ENCODE measurements around the gene TRABD2B. TPM values are rescaled to one million over a fixed set of nuclear protein-coding genes. Genes with fewer than 3 reads are reported as not detected.
"Not testable (repeated sequence)": the region's sequence is repeated elsewhere in the genome, so short reads cannot be mapped to it uniquely, and the experiment has no call there.

The TRABD2B gene
- total RNA-seq, 1 donor from 2014 or later = 0.89 TPM

GRCh38 chr1:47962750-47963492, 34.3 kb downstream of the TRABD2B start:
- Histone ChIP-seq H3K9ac (ENCODE audit: low read length) (no peak overlapping the region), H3K4me2 (ENCODE audit: low read length) (no peak overlapping the region), H3K27me3 (ENCODE audit: insufficient read depth, low read length) (no peaks in the 10 kb centered on the region), H3K79me2 (ENCODE audit: insufficient read depth, low read length) (no peaks in the 10 kb centered on the region), H3K4me1 (ENCODE audit: insufficient read depth, low read length) (no peaks in the 10 kb centered on the region), H3K4me3 (ENCODE audit: insufficient read depth, low read depth, low read length) (no peak overlapping the region), H3K9me3 (ENCODE audit: insufficient read depth, low read depth, low read length) (no peaks in the 10 kb centered on the region), H2AFZ (ENCODE audit: low read depth, low read length) (no peak overlapping the region), H3K27ac (ENCODE audit: low read depth, low read length) (no peak overlapping the region), H3K36me3 (ENCODE audit: insufficient read depth, low read length) (no peaks in the 10 kb centered on the region), H4K20me1 (ENCODE audit: insufficient read depth, low read length) (no peaks in the 10 kb centered on the region)
- H3K27ac Mint-ChIP-seq (ENCODE audit: unreplicated experiment) = no peak overlapping the region
- no peak for DNase-seq (ENCODE audit: low read depth)
- peaks cover 6% of the 10 kb centered on the region for H3K4me1 Mint-ChIP-seq (ENCODE audit: low read depth, unreplicated experiment)
- H3K9me3 Mint-ChIP-seq (ENCODE audit: unreplicated experiment) = peaks cover 7% of the 10 kb centered on the region
- no peaks in the 10 kb centered on the region for H3K36me3 Mint-ChIP-seq (ENCODE audit: low read depth, unreplicated experiment)
- H3K27me3 Mint-ChIP-seq (ENCODE audit: low read depth, unreplicated experiment) = no peaks in the 10 kb centered on the region
- FAIRE-seq = no peak
- H3K4me3 Mint-ChIP-seq (ENCODE audit: unreplicated experiment) = no peak overlapping the region
- TF ChIP-seq CTCF (IDR thresholded peaks at IDR 0.05; ENCODE audit: insufficient read depth, low read depth, low read length) (no peak), EZH2 (IDR thresholded peaks at IDR 0.05; ENCODE audit: insufficient read depth, low read length) (no peak)

- H3K4me3 ChIP-seq (ENCODE audit: insufficient read depth, low read depth, low read length); H4K20me1 ChIP-seq (ENCODE audit: insufficient read depth, low read length); H3K36me3 ChIP-seq (ENCODE audit: insufficient read depth, low read length); H3K27me3 ChIP-seq (ENCODE audit: insufficient read depth, low read length); H3K36me3 Mint-ChIP-seq (ENCODE audit: low read depth, unreplicated experiment); H3K9ac ChIP-seq (ENCODE audit: low read length); H3K4me1 Mint-ChIP-seq (ENCODE audit: low read depth, unreplicated experiment); H3K4me2 ChIP-seq (ENCODE audit: low read length); H3K27me3 Mint-ChIP-seq (ENCODE audit: low read depth, unreplicated experiment); H3K27ac ChIP-seq (ENCODE audit: low read depth, low read length); H2AFZ ChIP-seq (ENCODE audit: low read depth, low read length); H3K9me3 Mint-ChIP-seq (ENCODE audit: unreplicated experiment); H3K27ac Mint-ChIP-seq (ENCODE audit: unreplicated experiment); H3K79me2 ChIP-seq (ENCODE audit: insufficient read depth, low read length); H3K4me3 Mint-ChIP-seq (ENCODE audit: unreplicated experiment); H3K4me1 ChIP-seq (ENCODE audit: insufficient read depth, low read length); FAIRE-seq; H3K9me3 ChIP-seq (ENCODE audit: insufficient read depth, low read depth, low read length); DNase-seq (ENCODE audit: low read depth): not testable (repeated sequence)
Measured at GRCh38 chr1:47961835-47962234, 35.4 kb downstream of the TRABD2B start.

GRCh38 chr1:47956491-47956890, 40.7 kb downstream of the TRABD2B start:
- H3K9me3 Mint-ChIP-seq (ENCODE audit: unreplicated experiment) = peaks cover 12% of the 10 kb centered on the region
- H3K79me2 ChIP-seq (ENCODE audit: insufficient read depth, low read length); H3K4me3 Mint-ChIP-seq (ENCODE audit: unreplicated experiment); DNase-seq (ENCODE audit: low read depth); H4K20me1 ChIP-seq (ENCODE audit: insufficient read depth, low read length); H3K27me3 ChIP-seq (ENCODE audit: insufficient read depth, low read length); H3K27ac ChIP-seq (ENCODE audit: low read depth, low read length); H2AFZ ChIP-seq (ENCODE audit: low read depth, low read length); H3K4me1 Mint-ChIP-seq (ENCODE audit: low read depth, unreplicated experiment); FAIRE-seq; H3K4me2 ChIP-seq (ENCODE audit: low read length); H3K27ac Mint-ChIP-seq (ENCODE audit: unreplicated experiment); H3K9me3 ChIP-seq (ENCODE audit: insufficient read depth, low read depth, low read length); H3K36me3 ChIP-seq (ENCODE audit: insufficient read depth, low read length); H3K4me1 ChIP-seq (ENCODE audit: insufficient read depth, low read length); H3K4me3 ChIP-seq (ENCODE audit: insufficient read depth, low read depth, low read length); H3K9ac ChIP-seq (ENCODE audit: low read length); H3K36me3 Mint-ChIP-seq (ENCODE audit: low read depth, unreplicated experiment): not testable (repeated sequence)
- peaks cover 26% of the 10 kb centered on the region for H3K27me3 Mint-ChIP-seq (ENCODE audit: low read depth, unreplicated experiment)
